ENCODE results near the gene BTK.
A peak's percentile ranks its signal among the peaks of the same experiment; 100 is the strongest.

Gene BTK

DNA sequence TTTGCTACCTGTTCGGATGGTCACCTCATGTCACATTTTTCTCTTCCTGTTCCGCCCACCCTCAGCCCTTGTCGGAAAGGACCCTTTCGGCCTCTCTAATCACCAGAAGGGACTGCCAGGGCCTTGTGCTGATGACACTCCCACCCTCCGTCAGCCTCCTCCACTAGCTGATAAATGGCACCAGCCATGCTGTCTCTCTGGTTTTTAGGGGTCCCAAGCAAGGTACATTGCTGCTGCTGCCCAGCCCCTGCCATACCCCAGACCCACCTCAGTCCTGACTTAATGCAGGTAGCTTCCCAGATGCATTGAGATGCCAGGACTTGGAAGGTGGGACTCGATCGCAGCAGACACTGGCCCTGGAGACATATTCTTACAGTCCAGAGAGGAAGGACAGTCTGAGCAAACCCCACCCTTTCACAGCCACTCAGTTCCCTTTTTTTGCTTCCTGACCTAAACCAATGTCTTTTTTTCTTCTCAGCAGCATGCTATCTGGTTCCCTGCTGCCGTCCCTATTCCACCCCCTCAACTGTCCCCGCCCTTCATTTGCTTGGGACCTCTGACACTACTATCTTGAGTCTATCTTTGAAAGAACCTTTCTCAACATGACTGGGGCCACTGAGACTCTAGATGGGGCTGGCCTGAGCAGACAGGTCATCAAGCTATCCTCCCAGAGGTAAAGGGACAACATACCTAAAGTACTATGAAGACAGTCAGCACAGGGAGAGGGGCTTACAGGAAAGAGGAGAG, at the start of gene BTK:
Gene BTK, minus strand, starts transcription at position 397 of the 747 bp plus-strand sequence. CDS start 10,907 bp downstream, outside the sequence.
- DNase-seq: no peak

DNA sequence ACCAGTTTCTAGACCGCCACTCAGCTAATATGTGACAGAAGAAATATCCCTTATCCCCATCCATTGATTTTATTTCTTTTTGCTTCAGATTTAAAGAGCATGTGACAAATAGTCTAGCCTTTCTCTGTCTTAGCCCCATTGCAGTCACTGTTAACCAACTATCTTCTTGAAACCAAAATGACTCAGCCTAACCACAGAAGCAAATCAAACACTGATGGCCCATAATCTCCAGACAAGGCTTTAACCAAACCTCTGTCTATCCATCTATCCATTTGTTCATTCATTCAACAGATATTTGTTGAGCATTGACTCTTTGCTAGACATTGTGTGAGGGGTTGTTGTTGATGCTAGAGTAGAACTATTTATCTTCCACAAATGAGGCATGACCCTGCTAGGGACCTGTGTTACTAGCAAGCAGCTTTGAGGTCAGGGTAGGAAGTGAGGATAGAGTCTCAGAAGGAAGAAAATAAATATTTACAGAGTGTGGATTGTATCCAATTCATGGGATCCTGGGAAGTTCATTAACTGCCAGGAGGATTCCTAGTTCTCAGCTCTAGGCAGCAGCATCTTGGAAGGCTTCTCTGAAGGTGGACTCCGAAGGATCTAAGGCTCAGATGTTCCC, 44.6 kb upstream of the BTK start:
- DNase-seq: no peak

GRCh38 chrX:101429934-101430333, 43.9 kb upstream of the BTK start:
- no peak for DNase-seq

DNA sequence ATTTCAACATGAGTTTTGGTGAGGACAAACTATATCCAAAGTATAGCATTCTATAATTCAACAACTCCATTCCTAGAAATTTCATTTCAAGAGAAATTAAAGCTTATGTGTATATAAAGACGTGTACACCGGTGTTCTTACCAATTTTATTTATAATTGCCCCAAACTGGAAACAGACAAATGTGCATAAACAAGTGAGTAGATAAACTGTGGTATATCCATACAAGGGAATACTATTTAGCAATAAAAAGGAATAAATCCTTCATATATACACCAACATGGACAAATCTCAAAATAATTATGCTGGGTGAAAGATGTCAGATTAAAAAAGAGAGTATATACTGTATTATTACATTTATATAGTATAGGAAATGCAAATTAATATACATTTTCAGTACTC, 42.0 kb upstream of the BTK start:
- DNase-seq: no peak

GRCh38 chrX:101419489-101419888, 33.5 kb upstream of the BTK start:
- no peak for DNase-seq

GRCh38 chrX:101417981-101418841, 32.2 kb upstream of the BTK start:
- no peak for DNase-seq

DNA sequence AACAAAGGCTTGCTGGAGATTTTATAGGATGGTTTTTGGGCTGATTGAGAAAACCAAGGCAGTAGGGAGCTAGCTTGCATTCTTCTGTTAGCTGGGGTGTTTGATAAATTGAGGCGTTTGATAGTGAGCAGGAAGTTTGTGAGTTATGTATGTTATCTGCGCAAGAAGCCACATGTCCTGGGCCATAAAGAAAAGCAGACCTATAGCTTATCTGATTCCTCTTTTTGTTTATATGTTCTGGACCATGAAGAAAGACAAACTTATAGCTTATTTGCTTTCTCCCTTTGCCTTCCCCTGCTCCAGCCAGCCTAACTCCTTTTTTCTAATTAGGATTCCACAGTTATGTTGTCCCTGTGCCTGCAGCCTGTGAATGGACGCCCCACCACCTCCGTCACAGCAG, 31.2 kb upstream of the BTK start:
- DNase-seq: no peak

GRCh38 chrX:101416691-101417090, 30.7 kb upstream of the BTK start:
- DNase-seq: no peak

DNA sequence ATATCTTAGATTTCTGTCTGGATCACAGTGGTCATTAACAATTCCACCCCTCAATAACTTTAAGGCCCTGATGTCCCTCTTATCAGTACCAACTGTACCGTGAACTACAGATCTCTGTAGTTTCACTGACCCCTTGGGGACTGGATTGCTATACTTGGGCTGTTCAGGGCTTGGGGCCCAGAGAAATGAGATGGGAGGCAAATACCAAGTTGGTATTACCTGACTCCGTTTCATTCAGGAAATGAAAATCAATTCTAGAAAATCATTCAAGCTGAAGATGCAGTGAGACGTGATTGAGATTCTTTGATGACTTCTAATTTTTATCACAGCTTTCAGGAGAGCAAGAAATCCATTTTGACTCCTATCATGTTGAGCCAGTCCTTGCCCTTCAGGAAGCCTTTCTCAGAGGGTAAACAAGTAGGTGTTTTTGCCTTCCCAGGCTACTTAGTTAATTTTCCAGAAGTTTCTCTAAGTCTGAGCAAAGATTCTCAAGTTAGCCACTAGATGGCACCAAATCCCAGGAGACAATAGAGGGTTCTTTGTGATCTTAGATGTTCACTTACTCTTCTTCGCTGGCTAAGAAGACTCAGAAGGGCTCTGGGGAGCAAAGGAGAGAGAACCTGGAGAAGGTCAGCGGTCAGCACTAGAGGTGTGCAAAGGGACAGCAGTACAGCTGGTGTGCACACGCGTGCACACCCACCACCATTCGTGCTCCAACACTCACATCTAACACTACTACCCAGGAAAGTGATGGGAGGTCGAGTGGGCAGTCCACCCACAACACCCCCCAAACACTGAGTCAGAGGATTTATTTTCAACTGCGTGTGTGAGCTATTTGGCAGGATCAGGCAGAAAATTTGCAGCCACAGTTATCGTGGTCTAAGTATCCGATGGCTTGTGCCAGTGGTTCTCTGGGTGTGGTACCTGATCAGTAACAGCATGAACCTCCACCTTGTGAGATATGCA, 29.5 kb upstream of the BTK start:
- DNase-seq: no peak

DNA sequence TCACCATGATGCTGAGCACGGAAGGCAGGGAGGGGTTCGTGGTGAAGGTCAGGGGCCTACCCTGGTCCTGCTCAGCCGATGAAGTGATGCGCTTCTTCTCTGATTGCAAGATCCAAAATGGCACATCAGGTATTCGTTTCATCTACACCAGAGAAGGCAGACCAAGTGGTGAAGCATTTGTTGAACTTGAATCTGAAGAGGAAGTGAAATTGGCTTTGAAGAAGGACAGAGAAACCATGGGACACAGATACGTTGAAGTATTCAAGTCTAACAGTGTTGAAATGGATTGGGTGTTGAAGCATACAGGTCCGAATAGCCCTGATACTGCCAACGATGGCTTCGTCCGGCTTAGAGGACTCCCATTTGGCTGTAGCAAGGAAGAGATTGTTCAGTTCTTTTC, 26.0 kb upstream of the BTK start:
- DNase-seq: no peak

DNA sequence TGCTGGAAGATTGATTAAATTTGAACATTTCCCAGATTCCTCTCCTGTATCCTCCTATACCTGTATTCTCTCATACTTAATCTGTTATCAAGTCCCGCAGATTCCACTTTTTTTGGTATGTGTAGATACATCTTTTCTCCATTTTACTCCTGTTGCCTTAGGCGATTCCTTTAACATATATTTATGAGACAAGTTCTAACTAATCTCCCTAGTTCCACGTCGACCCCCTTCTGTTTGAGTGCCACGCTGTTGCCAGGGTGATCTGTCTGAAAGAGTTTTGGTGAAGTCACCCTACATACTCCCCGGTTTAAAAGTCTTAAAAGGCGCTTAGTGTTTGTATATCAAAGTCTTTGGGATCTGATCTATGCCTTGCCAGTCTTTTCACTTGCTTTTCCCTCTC, 24.5 kb upstream of the BTK start:
- no peak for DNase-seq

GRCh38 chrX:101409043-101409442, 23.1 kb upstream of the BTK start:
- no peak for DNase-seq

DNA sequence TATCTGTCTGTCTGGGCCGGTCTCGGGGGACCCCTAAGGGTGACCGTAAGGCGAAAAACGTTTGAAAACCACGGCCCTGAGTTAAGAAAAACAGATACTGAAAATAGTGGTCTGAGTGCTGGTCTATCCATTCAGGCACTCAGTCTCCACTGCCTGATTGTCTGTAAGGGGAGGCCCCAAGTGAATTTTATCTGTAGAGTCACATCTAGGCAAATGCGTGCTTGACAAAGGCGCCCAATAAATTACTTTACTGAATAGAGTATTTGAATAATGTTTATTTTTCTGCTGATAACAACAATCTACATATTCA, 22.5 kb upstream of the BTK start:
- DNase-seq: no peak

- peak; percentile 85 for DNase-seq
Observed at GRCh38 chrX:101407748-101408531, 21.9 kb upstream of the BTK start, which contains the start of the genes GLA and HNRNPH2. TSS of gene GLA (minus strand) at chrX:101407925. CDS start at chrX:101407903, 22 bp downstream. TSS of gene HNRNPH2 (plus strand) at chrX:101408222. CDS start at chrX:101411989, 3,767 bp downstream.

GRCh38 chrX:101407167-101407747, 21.3 kb upstream of the BTK start:
- DNase-seq: no peak

GRCh38 chrX:101399825-101400224, 13.8 kb upstream of the BTK start:
- no peak for DNase-seq

DNA sequence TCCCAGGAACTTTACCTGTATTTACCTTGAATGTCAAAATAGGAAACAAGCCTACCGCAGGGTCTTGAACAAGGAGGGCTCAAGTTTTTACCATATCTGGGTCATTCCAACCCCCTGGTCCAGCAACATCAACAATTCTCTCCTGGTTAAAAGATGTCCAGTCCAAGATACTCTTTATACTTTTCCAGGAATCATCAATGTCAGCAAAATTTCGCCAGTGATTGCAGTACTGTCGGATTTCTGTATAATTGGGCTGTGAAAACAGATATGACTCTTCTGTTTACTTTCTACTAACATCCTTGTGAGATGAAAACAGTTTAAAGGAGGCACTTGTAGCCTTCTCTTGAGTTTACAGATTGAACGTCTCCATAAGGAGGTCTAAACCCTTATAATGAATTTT, 12.7 kb upstream of the BTK start:
- DNase-seq: no peak

DNA sequence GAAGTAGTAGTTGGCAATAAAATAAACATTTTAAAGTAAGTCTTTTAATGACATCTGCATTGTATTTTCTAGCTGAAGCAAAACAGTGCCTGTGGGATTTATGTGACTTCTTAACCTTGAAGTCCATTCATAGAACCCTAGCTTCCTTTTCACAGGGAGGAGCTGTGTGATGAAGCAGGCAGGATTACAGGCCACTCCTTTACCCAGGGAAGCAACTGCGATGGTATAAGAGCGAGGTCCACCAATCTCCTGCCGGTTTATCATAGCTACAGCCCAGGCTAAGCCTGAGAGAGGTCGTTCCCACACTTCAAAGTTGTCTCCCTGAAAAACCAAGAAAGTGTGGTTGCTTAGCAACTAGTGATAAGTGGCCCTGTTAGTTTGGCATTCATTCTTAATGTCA, 11.8 kb upstream of the BTK start:
- DNase-seq: no peak

GRCh38 chrX:101395789-101396188, 9.8 kb upstream of the BTK start:
- DNase-seq: no peak

DNA sequence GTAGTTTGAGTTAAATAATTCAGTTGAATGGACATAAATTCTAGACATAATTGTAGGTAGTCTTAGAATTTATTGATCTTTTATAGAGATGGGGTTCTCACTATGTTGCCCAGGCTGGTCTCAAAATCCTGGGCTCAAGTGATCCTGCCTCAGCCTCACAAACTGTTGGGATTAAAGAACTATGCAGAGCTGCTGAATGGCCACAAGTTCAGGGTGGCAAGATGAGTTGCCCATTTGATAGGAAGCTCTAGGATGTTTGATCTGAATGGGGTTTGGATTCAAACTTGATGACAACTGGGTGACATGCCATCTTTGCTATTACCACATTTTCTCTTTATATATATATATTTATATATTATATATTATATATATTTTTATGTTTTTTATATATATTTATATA, 8.4 kb upstream of the BTK start:
- no peak for DNase-seq
